BLaER1 treated with 17β-estradiol and CSF1 and Interleukin-3, amounts not matched to agents 10 nM and 100 nM (cell line): ENCODE results near the gene OVOL3.
"Not testable (repeated sequence)": the region's sequence is repeated elsewhere in the genome, so short reads cannot be mapped to it uniquely, and the experiment has no call there.

Experiments
- H3K27ac ChIP-seq, 11 experiments: shearing (Covaris generic); formaldehyde crosslinking; 2 replicates each; pipeline ENCODE4 v1.8.1; 2022
- H3K27me3 ChIP-seq, 11 experiments: shearing (Covaris generic); formaldehyde crosslinking; 2 replicates each; pipeline ENCODE4 v1.8.1; 2022
- H3K36me3 ChIP-seq, 11 experiments: shearing (Covaris generic); formaldehyde crosslinking; 2 replicates each; pipeline ENCODE4 v1.8.1; 2022
- H3K4me1 ChIP-seq, 10 experiments: shearing (Covaris generic); formaldehyde crosslinking; 2 replicates each; pipeline ENCODE4 v1.8.1; 2022
- H3K4me2 ChIP-seq, 11 experiments: shearing (Covaris generic); formaldehyde crosslinking; 2 replicates each; pipeline ENCODE4 v1.8.1; 2022
- H3K4me3 ChIP-seq, 10 experiments: shearing (Covaris generic); formaldehyde crosslinking; 2 replicates each; pipeline ENCODE4 v1.8.1; 2022
- H3K9ac ChIP-seq, 11 experiments: shearing (Covaris generic); formaldehyde crosslinking; 2 replicates each; pipeline ENCODE4 v1.8.1; 2022
- H3K9me3 ChIP-seq, 11 experiments: shearing (Covaris generic); formaldehyde crosslinking; replicated peaks in 1 of 11; 2 replicates each; pipeline ENCODE4 v1.8.1; 2022
- H4K20me1 ChIP-seq, 11 experiments: shearing (Covaris generic); formaldehyde crosslinking; 2 replicates each; pipeline ENCODE4 v1.8.1; 2022
- Cebpa-rat ChIP-seq, 11 experiments: shearing (Covaris generic); IDR thresholded peaks; 2 replicates each; pipeline ENCODE4 v1.8.1; 2022

OVOL3 gene

DNA sequence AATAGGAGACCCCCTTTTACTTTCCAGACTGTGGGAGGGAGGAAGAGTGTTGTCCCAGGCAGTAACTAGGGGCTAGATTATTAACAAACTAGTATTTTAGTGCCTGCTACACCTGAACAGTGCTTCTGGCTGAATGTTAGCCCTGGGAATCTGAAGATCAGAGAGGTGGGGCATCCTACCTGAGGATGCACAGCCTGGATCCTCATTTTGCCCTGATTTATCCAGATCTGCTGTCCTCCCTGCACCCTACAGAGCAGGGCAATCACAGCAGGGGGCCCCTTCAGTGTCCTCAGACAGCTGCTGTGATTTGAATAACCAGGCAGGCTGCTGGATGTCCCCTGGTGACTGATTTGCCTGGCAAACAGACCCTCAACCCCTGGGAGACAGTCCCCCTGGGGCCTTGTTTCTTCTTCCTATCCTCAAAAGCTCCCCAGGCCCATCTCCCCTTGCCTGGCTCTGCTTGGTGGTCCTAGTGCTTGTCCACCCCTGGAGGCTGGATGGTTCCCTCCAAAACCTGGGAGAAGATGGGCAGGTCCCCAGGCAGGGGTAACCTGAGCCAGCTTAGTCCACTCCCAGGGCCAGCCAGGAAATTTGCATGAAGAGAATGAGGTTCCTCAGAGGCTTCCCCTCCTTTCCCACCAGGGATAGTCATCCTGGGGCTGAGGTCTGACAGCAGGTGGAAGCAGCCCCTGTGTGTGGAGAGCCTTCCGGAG lies at the start of gene OVOL3:
TSS of gene OVOL3 (plus strand) at position 657 of the 713 bp plus-strand sequence. CDS start 60 bp downstream, outside the sequence.
- Histone ChIP-seq H4K20me1 (peaks cover 0 to 40% (median 7%) of the 10 kb centered on the region in 11 experiments; a peak in 10 of 22 replicates), H3K4me3 (no peak within 1 kb of the TSS), H3K9me3 (no peaks in the 10 kb centered on the region), H3K4me1 (peaks cover 11 to 18% (median 13%) of the 10 kb centered on the region in 10 experiments), H3K4me2 (no peak within 1 kb of the TSS), H3K27me3 (no peaks in the 10 kb centered on the region), H3K27ac (no peak within 1 kb of the TSS), H3K9ac (peak within 1 kb of the TSS in 6 of 11 experiments; percentile 18 to 85 (median 42); a peak in 8 of 22 replicates), H3K36me3 (peaks cover 15 to 70% (median 47%) of the 10 kb centered on the region in 11 experiments)
- TF ChIP-seq Cebpa-rat (IDR thresholded peaks at IDR 0.05): no peak

DNA sequence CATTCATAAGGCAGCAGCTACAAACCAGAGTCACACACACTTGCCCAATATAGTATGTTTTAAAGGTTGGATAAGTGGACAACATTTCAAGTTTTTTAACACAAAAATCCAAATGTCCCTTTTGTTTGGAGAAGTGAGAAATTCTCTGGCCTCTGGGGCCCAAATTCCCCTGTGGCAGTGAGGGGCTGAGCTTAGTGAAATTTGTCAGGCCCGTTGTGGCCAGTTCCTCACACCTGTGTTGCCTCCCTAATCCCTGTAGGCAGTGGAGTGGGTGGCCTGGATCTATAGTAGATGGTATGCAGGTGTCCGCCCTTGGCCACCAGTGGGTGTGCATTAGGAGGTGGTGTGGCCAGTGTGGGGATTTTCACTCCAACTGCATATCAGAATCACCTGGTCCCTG lies 49.6 kb upstream of the OVOL3 start:
- H3K9ac ChIP-seq: peak overlapping the region in 5 of 11 experiments; percentile 4 to 44 (median 16); a peak in 3 of 22 replicates

DNA sequence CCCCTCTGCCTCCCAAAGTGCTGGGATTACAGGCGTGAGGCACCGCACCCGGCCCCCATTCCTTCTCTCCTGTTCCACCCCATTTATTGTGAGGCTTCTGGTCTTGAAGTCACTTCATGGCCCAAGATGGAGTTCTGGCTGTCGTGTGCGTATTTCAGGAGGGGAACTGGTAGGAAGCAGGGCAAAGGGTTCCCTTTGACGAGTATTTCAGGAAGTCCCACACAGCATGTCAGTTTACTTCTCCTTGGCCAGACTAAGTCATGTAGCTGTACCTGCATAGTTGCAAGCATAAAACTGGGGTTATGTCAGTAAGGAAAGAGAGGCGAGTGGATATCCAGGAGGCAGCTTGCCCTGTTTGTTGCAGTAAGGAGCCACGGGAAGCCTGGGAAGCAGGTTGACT lies 46.1 kb upstream of the OVOL3 start:
- Histone ChIP-seq H3K4me1 (peaks cover 0 to 8% (median 6%) of the 10 kb centered on the region in 10 experiments; a peak in 8 of 20 replicates), H3K9ac (no peak overlapping the region; a peak in 1 of 22 replicates)

More for the DNA sequence above, 49.6 kb upstream of the OVOL3 start:
- no peak for TF ChIP-seq Cebpa-rat (IDR thresholded peaks at IDR 0.05)
- no peaks in the 10 kb centered on the region for H3K27me3 ChIP-seq
- peaks cover 0 to 76% (median 35%) of the 10 kb centered on the region in 11 experiments; a peak in 14 of 22 replicates for H4K20me1 ChIP-seq
- H3K27ac ChIP-seq: no peak overlapping the region
- no peaks in the 10 kb centered on the region for H3K9me3 ChIP-seq
- H3K36me3 ChIP-seq: peaks cover 4 to 100% (median 86%) of the 10 kb centered on the region in 11 experiments; a peak in 21 of 22 replicates
- H3K4me2 ChIP-seq: no peak overlapping the region
- H3K4me3 ChIP-seq: no peak overlapping the region
- H3K4me1 ChIP-seq: peaks cover 12 to 21% (median 18%) of the 10 kb centered on the region in 10 experiments

DNA sequence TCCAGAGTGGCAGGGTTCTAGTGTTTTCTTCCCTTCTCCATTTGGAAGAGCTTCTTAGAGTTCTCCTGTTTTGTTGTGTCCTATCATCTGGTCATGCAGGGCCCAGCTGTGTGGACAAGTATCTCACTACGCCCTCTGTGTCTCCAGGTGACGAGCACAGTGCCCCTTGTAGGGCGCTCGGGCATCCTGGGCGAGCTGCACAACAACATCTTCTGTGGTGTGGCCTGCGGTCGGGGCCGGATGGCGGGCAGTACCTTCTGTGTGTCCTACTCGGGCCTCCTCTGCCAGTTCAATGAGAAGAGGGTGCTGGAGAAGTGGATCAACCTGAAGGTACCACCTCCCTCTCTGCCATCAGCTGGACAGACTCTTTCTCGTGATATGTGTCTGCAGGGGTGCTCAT lies 43.3 kb upstream of the OVOL3 start:
- no peak for TF ChIP-seq Cebpa-rat (IDR thresholded peaks at IDR 0.05)
- Histone ChIP-seq H3K4me2 (no peak overlapping the region), H3K4me3 (no peak overlapping the region), H3K4me1 (peaks cover 0 to 7% (median 0%) of the 10 kb centered on the region in 10 experiments; a peak in 4 of 20 replicates), H3K9ac (no peak overlapping the region), H3K9me3 (peaks cover 0 to 16% (median 8%) of the 10 kb centered on the region in 11 experiments; a peak in 13 of 22 replicates), H3K36me3 (peaks cover 23 to 99% (median 88%) of the 10 kb centered on the region in 11 experiments), H4K20me1 (peaks cover 0 to 36% (median 5%) of the 10 kb centered on the region in 11 experiments; a peak in 8 of 22 replicates), H3K27ac (no peak overlapping the region), H3K27me3 (no peaks in the 10 kb centered on the region)

More for the DNA sequence above, 46.1 kb upstream of the OVOL3 start:
- Histone ChIP-seq H3K27ac (no peak overlapping the region), H3K4me3 (no peak overlapping the region), H3K36me3 (peaks cover 23 to 99% (median 88%) of the 10 kb centered on the region in 11 experiments), H3K9me3 (peaks cover 0 to 16% (median 8%) of the 10 kb centered on the region in 11 experiments; a peak in 13 of 22 replicates), H3K27me3 (no peaks in the 10 kb centered on the region), H4K20me1 (peaks cover 0 to 48% (median 12%) of the 10 kb centered on the region in 11 experiments; a peak in 11 of 22 replicates), H3K4me2 (no peak overlapping the region; a peak in 1 of 22 replicates)
- no peak for TF ChIP-seq Cebpa-rat (IDR thresholded peaks at IDR 0.05)

DNA sequence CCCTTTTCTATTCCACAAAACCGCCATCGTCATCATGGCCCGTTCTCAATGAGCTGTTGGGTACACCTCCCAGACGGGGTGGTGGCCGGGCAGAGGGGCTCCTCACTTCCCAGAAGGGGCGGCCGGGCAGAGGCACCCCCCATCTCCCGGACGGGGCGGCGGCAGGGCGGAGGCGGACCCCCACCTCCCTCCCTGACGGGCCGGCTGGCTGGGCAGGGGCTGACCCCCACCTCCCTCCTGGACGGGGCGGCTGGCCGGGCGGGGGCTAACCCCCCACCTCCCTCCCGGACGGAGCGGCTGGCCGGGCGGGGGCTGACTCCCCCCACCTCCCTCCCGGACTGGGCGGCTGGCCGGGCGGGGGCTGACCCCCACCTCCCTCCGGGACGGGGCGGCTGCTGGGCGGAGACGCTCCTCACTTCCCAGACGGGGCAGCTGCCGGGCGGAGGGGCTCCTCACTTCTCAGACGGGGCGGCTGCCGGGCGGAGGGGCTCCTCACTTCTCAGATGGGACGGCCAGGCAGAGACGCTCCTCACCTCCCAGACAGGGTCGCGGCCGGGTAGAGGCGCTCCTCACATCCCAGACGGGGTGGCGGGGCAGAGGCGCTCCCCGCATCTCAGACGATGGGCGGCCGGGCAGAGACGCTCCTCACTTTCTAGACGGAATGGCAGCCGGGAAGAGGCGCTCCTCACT lies 42.0 kb upstream of the OVOL3 start:
- not testable (repeated sequence) for H3K9ac ChIP-seq, H3K27ac ChIP-seq, H3K4me2 ChIP-seq, H3K4me3 ChIP-seq, H3K4me1 ChIP-seq, H3K27me3 ChIP-seq
- peaks cover 23 to 99% (median 88%) of the 10 kb centered on the region in 11 experiments for H3K36me3 ChIP-seq
- H3K9me3 ChIP-seq: peaks cover 0 to 16% (median 8%) of the 10 kb centered on the region in 11 experiments; a peak in 13 of 22 replicates
- peaks cover 0 to 41% (median 5%) of the 10 kb centered on the region in 11 experiments; a peak in 8 of 22 replicates for H4K20me1 ChIP-seq

DNA sequence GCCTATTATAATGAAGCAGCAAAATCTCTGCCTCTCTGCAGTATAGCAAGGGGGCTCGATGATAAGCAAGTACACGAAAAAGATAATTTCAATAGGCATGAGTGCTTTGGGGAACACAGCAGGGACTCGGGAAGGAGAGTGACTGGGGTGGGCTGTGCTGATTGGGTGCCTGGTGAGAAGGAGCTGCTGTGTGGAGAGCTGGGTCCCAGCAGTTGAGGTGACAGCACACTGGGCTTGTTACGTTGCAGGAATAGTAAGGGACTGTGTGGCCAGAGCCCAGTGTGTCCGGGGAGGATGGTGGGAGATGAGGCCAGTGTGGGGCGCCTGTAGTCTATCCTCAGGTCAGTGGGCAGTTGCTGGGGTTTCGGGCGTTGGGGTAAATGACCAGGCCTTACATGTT lies 38.9 kb upstream of the OVOL3 start:
- no peak overlapping the region for H3K4me3 ChIP-seq
- H3K27ac ChIP-seq: no peak overlapping the region
- peaks cover 12 to 98% (median 90%) of the 10 kb centered on the region in 11 experiments for H3K36me3 ChIP-seq
- no peaks in the 10 kb centered on the region for H3K4me1 ChIP-seq
- peaks cover 0 to 20% (median 5%) of the 10 kb centered on the region in 11 experiments; a peak in 6 of 22 replicates for H4K20me1 ChIP-seq
- H3K9me3 ChIP-seq: peaks cover 0 to 16% (median 8%) of the 10 kb centered on the region in 11 experiments; a peak in 13 of 22 replicates
- no peak overlapping the region for H3K4me2 ChIP-seq
- H3K9ac ChIP-seq: no peak overlapping the region
- no peak for TF ChIP-seq Cebpa-rat (IDR thresholded peaks at IDR 0.05)
- H3K27me3 ChIP-seq: no peaks in the 10 kb centered on the region

DNA sequence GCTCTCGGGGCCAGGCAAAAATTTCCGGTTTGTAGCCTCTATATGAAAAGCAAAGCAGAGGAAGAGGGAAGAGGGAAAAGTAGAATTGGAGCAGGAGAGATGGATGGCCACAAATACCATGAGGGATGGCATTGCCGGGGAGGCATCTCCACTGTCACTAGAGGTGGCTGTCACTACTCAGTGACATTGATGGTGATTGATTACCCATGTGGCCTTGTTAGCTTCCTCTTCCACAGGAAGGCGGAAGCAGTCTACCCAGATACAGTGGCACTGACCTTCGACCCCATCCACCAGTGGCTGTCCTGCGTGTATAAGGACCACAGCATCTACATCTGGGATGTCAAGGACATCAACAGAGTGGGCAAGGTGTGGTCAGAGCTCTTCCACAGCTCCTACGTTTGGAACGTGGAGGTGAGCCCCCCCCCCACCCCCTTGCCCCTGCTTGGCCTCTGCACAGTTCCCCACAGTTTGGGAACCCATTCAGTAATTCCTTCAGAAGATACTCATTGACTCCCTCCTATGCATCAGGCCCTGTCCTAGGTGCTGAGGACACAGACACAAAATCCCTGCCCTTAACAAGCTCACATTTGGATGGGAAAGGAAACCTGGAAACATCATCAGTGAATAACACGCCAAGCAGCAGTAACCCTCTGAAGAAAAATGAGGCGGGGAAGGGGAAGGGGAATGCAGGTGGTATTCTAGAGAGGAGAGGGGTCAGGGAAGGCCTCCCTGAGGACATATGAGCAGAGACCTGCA lies 37.6 kb upstream of the OVOL3 start:
- H3K9me3 ChIP-seq: peaks cover 0 to 4% (median 0%) of the 10 kb centered on the region in 11 experiments; a peak in 7 of 22 replicates
- peaks cover 0 to 98% (median 90%) of the 10 kb centered on the region in 11 experiments for H3K36me3 ChIP-seq
- H3K4me2 ChIP-seq: no peak overlapping the region
- no peak overlapping the region for H3K9ac ChIP-seq
- H3K27ac ChIP-seq: no peak overlapping the region
- no peak for TF ChIP-seq Cebpa-rat (IDR thresholded peaks at IDR 0.05)
- H4K20me1 ChIP-seq: peaks cover 0 to 20% (median 5%) of the 10 kb centered on the region in 11 experiments; a peak in 6 of 22 replicates
- no peaks in the 10 kb centered on the region for H3K4me1 ChIP-seq
- no peak overlapping the region for H3K4me3 ChIP-seq
- no peaks in the 10 kb centered on the region for H3K27me3 ChIP-seq

DNA sequence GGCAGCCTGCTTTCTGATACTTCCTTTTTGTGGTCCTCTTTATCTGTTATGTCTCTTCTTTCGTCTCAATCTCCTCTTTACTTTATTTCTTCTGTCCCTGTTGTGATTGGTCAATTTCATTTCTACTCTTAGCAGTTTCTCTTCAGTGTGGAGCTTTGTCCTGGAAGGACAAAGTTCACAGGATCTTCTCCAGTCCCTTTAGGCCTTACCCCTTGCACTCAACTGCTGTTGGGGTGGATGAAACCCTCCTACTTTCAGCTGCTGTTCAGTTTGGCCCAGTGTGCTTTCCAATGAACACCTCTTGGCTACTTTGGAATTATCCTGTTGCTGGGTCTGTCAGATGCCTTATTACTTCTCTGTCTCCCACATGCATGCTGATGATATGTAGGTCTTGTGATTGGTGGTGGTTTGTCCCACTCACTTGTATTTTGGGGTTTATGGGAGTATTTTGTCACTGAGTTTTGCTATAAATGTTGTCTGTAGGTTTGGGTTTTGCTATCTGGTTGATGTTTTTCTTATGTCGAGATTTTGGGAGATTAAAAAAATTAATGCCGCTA lies 31.5 kb upstream of the OVOL3 start:
- Histone ChIP-seq H3K4me3 (no peak overlapping the region), H3K27me3 (no peaks in the 10 kb centered on the region), H3K9ac (no peak overlapping the region), H3K27ac (no peak overlapping the region), H3K9me3 (no peaks in the 10 kb centered on the region), H3K36me3 (peaks cover 18 to 99% (median 94%) of the 10 kb centered on the region in 11 experiments), H4K20me1 (peaks cover 0 to 28% (median 0%) of the 10 kb centered on the region in 11 experiments; a peak in 5 of 22 replicates), H3K4me1 (no peaks in the 10 kb centered on the region), H3K4me2 (no peak overlapping the region)
- no peak for TF ChIP-seq Cebpa-rat (IDR thresholded peaks at IDR 0.05)
